Esophagus muscularis mucosa (tissue), 4 donors: ENCODE results near the gene ELOB. TPM values are rescaled to one million over a fixed set of nuclear protein-coding genes. Genes with fewer than 3 reads are reported as not detected.

Source experiments
- DNase-seq: peaks from one replicate; pipeline ENCODE4 v3.0.0-alpha.2; 2017; ENCODE audit errors: extremely low spot score
- H3K27ac ChIP-seq, 4 donors: fragments of 200-600 bp; sonication (generic); replicated peaks in 1 of 4; 1 replicate in 3 of 4; 2 replicates in 1 of 4; pipeline ENCODE4 v1.5.1; 2016 to 2019; ENCODE audit warnings: mild to moderate bottlenecking in 1 of 4
- H3K27me3 ChIP-seq, 4 donors: fragments of 200-600 bp; sonication (generic); one replicate each; pipeline versions ENCODE4 v1.5.1 to v1.6.0; 2016 to 2019
- H3K36me3 ChIP-seq, 4 donors: fragments of 200-600 bp; sonication (generic); one replicate each; pipeline ENCODE4 v1.5.1; 2016 to 2019
- H3K4me1 ChIP-seq, 4 donors: fragments of 200-600 bp; sonication (generic); one replicate each; pipeline ENCODE4 v1.5.1; 2016 to 2019
- H3K4me3 ChIP-seq, 4 donors: fragments of 200-600 bp; sonication (generic); 1 replicate in 2 of 4; 2 replicates in 2 of 4; pipeline ENCODE4 v1.5.1; 2016 to 2019; ENCODE audit warnings: mild to moderate bottlenecking in 4 of 4, moderate library complexity in 1 of 4
- H3K9me3 ChIP-seq, 4 donors: fragments of 200-600 bp; sonication (generic); 1 replicate in 3 of 4; 2 replicates in 1 of 4; pipeline ENCODE4 v1.5.1; 2016 to 2019
- CTCF ChIP-seq, 3 experiments: fragments of 200-600 bp in 2 of 3; fragments of 450-650 bp in 1 of 3; sonication (generic) in 2 of 3; IDR thresholded peaks; one replicate each; pipeline ENCODE4 v1.5.1; 2017 to 2019; ENCODE audit warnings: antibody characterized with exemption in 3 of 3, mild to moderate bottlenecking in 2 of 3, moderate library complexity in 1 of 3
- EP300 ChIP-seq: sonication (generic); formaldehyde crosslinking; IDR thresholded peaks from one replicate; pipeline ENCODE4 v1.6.1; 2017; ENCODE audit warnings: antibody characterized with exemption
- POLR2A ChIP-seq: fragments of 450-650 bp; IDR thresholded peaks from one replicate; pipeline ENCODE4 v1.6.1; 2017; ENCODE audit warnings: antibody characterized with exemption, moderate library complexity, mild to moderate bottlenecking, low read depth
- POLR2AphosphoS5 ChIP-seq, 2 donors: sonication (generic); formaldehyde crosslinking; IDR thresholded peaks; one replicate each; pipeline ENCODE4 v1.6.1; 2017; ENCODE audit warnings: antibody characterized with exemption in 2 of 2
- WGBS: methylation state at CpG from one replicate; pipeline ENCODE4 v1.1.5; 2018; 5-methylcytosine and 5-hydroxymethylcytosine counted together
- intact Hi-C: fragments of 100-400 bp; cut with DNase I; formaldehyde crosslinking; loops from one replicate; pipeline ENCODE4 v1.15.1; 2023
- total RNA-seq, 4 donors: library from RNA; depleted of rRNA; stranded (reverse); fragments of >200 nt; gene quantifications; one replicate each; pipeline versions ENCODE4 v1.1.0 to v1.2.1, GENCODE V29; 2016

ELOB gene
- total RNA-seq, 4 donors from 2014 or later = 199 to 229 (median 213) TPM

- TF ChIP-seq POLR2AphosphoS5 (IDR thresholded peaks at IDR 0.05) (no peak), CTCF (IDR thresholded peaks at IDR 0.05) (no peak), POLR2A (no peak)
- no peak for DNase-seq
- Histone ChIP-seq H3K4me1 (peaks cover 24 to 33% (median 31%) of the 10 kb centered on the region in 4 donors), H3K36me3 (peaks cover 0 to 2% (median under 1%) of the 10 kb centered on the region in 4 donors), H3K27ac (no peak overlapping the region), H3K27me3 (peaks cover 0 to 13% (median 9%) of the 10 kb centered on the region in 4 donors), H3K4me3 (no peak overlapping the region), H3K9me3 (no peaks in the 10 kb centered on the region)
- 68% methylated on average over 17 of the region's 17 CpGs for WGBS
- intact Hi-C loops = loop anchor here (10.0 kb wide), 1 partner anchor 145 kb away; no protein-coding TSS in a partner anchor
Measured at GRCh38 chr16:2779978-2780898, 3.2 kb upstream of the ELOB start.

GRCh38 chr16:2779151-2779920 lies 2.3 kb upstream of the ELOB start:
- H3K9me3 ChIP-seq = no peaks in the 10 kb centered on the region
- peaks cover 0 to 4% (median 0%) of the 10 kb centered on the region in 4 donors for H3K27me3 ChIP-seq
- H3K4me3 ChIP-seq = no peak overlapping the region
- peaks cover 0 to 11% (median 9%) of the 10 kb centered on the region in 4 donors for H3K36me3 ChIP-seq
- H3K27ac ChIP-seq = peak overlapping the region in 1 of 4 donors; percentile 98
- TF ChIP-seq EP300 (no peak), POLR2A (no peak), CTCF (IDR thresholded peaks at IDR 0.05) (no peak)
- WGBS = 94% methylated on average over 7 of the region's 23 CpGs
- DNase-seq = no peak
- peaks cover 24 to 37% (median 35%) of the 10 kb centered on the region in 4 donors for H3K4me1 ChIP-seq
- intact Hi-C loops = loop anchor here (10.0 kb wide), 1 partner anchor 145 kb away; no protein-coding TSS in a partner anchor

GRCh38 chr16:2778630-2778958 lies 1.5 kb upstream of the ELOB start:
- H3K9me3 ChIP-seq = no peaks in the 10 kb centered on the region
- H3K4me1 ChIP-seq = peaks cover 24 to 42% (median 36%) of the 10 kb centered on the region in 4 donors
- H3K27me3 ChIP-seq = no peaks in the 10 kb centered on the region
- H3K36me3 ChIP-seq = peaks cover 0 to 18% (median 15%) of the 10 kb centered on the region in 4 donors
- H3K27ac ChIP-seq = peak overlapping the region; percentile 98 to 100 (median 99)
- WGBS = 99% methylated on average over 12 of the region's 12 CpGs
- DNase-seq = no peak
- TF ChIP-seq CTCF (IDR thresholded peaks at IDR 0.05) (no peak), EP300 (no peak), POLR2AphosphoS5 (IDR thresholded peaks at IDR 0.05) (no peak), POLR2A (no peak)
- H3K4me3 ChIP-seq = peak overlapping the region; percentile 84 to 93 (median 88)
- intact Hi-C loops = loop anchor here (10.0 kb wide), 1 partner anchor 146 kb away; no protein-coding TSS in a partner anchor

GRCh38 chr16:2777903-2778629 lies 986 bp upstream of the ELOB start:
- Histone ChIP-seq H3K9me3 (no peaks in the 10 kb centered on the region), H3K36me3 (peaks cover 0 to 23% (median 21%) of the 10 kb centered on the region in 4 donors), H3K4me1 (peaks cover 24 to 46% (median 41%) of the 10 kb centered on the region in 4 donors), H3K27ac (peak overlapping the region; percentile 98 to 100 (median 99)), H3K4me3 (peak overlapping the region; percentile 84 to 93 (median 88)), H3K27me3 (no peaks in the 10 kb centered on the region)
- intact Hi-C loops = loop anchor here (10.0 kb wide), 1 partner anchor 147 kb away; no protein-coding TSS in a partner anchor
- no peak for TF ChIP-seq POLR2A
- TF ChIP-seq CTCF (IDR thresholded peaks at IDR 0.05) = no peak
- TF ChIP-seq EP300 = no peak
- TF ChIP-seq POLR2AphosphoS5 (IDR thresholded peaks at IDR 0.05) = no peak
- DNase-seq = no peak
- 20% methylated on average over 14 of the region's 27 CpGs for WGBS
